Gastroesophageal sphincter (tissue), 2 donors: ENCODE data around the gene FOXF1.

ENCODE experiments used
- POLR2A ChIP-seq, 2 donors: fragments of 450-650 bp; IDR thresholded peaks; one replicate each; pipeline ENCODE4 v1.6.1; 2017; ENCODE audit warnings: antibody characterized with exemption in 2 of 2, mild to moderate bottlenecking in 2 of 2, moderate library complexity in 1 of 2
- POLR2AphosphoS5 ChIP-seq: sonication (generic); formaldehyde crosslinking; IDR thresholded peaks from one replicate; pipeline ENCODE4 v1.6.1; 2017; ENCODE audit warnings: antibody characterized with exemption

- TF ChIP-seq POLR2AphosphoS5 (peak; percentile 98), POLR2A (IDR thresholded peaks at IDR 0.05) (no peak)
Measured at GRCh38 chr16:86462334-86463084, 47.8 kb upstream of the FOXF1 start.
